ENCODE measurements around the gene LETMD1.
"Not testable (repeated sequence)": the region's sequence is repeated elsewhere in the genome, so short reads cannot be mapped to it uniquely, and the experiment has no call there.

LETMD1 gene

DNA sequence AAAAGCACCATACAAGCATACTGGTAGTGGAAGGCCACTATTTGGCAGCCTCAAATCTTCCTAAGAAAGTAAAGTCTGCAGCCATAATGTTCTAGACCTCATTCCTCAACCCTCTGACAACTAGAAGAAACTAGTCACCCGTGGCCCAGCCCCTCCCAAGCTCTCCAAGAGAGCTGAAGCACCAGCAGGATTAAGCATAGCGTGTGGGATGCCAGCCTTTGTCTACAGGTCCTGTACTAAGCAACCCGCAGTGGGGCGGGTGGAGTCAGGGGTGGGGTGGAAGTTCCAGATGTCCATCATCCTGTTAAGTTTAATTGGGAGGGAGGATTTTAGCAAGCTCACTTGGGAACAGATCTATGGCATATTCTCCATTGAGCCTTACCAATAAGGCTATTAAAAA, 36.2 kb upstream of the LETMD1 start:
- no peak for DNase-seq (ENCODE audit: low read depth in 1 of 2, low spot score in 1 of 2)
- Histone ChIP-seq H3K4me3 (replicated peaks; ENCODE audit: insufficient read depth, low read length) (no peak overlapping the region), H3K27ac (replicated peaks) (no peak overlapping the region), H3K27me3 (ENCODE audit: insufficient read depth, poor library complexity, severe bottlenecking) (no peaks in the 10 kb centered on the region)
- TF ChIP-seq, protein P1, sequence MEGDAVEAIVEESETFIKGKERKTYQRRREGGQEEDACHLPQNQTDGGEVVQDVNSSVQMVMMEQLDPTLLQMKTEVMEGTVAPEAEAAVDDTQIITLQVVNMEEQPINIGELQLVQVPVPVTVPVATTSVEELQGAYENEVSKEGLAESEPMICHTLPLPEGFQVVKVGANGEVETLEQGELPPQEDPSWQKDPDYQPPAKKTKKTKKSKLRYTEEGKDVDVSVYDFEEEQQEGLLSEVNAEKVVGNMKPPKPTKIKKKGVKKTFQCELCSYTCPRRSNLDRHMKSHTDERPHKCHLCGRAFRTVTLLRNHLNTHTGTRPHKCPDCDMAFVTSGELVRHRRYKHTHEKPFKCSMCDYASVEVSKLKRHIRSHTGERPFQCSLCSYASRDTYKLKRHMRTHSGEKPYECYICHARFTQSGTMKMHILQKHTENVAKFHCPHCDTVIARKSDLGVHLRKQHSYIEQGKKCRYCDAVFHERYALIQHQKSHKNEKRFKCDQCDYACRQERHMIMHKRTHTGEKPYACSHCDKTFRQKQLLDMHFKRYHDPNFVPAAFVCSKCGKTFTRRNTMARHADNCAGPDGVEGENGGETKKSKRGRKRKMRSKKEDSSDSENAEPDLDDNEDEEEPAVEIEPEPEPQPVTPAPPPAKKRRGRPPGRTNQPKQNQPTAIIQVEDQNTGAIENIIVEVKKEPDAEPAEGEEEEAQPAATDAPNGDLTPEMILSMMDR (IDR thresholded peaks at IDR 0.05; ENCODE audit: insufficient read depth, low read length): no peak
- TF ChIP-seq, protein P2, sequence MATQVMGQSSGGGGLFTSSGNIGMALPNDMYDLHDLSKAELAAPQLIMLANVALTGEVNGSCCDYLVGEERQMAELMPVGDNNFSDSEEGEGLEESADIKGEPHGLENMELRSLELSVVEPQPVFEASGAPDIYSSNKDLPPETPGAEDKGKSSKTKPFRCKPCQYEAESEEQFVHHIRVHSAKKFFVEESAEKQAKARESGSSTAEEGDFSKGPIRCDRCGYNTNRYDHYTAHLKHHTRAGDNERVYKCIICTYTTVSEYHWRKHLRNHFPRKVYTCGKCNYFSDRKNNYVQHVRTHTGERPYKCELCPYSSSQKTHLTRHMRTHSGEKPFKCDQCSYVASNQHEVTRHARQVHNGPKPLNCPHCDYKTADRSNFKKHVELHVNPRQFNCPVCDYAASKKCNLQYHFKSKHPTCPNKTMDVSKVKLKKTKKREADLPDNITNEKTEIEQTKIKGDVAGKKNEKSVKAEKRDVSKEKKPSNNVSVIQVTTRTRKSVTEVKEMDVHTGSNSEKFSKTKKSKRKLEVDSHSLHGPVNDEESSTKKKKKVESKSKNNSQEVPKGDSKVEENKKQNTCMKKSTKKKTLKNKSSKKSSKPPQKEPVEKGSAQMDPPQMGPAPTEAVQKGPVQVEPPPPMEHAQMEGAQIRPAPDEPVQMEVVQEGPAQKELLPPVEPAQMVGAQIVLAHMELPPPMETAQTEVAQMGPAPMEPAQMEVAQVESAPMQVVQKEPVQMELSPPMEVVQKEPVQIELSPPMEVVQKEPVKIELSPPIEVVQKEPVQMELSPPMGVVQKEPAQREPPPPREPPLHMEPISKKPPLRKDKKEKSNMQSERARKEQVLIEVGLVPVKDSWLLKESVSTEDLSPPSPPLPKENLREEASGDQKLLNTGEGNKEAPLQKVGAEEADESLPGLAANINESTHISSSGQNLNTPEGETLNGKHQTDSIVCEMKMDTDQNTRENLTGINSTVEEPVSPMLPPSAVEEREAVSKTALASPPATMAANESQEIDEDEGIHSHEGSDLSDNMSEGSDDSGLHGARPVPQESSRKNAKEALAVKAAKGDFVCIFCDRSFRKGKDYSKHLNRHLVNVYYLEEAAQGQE (IDR thresholded peaks at IDR 0.05; ENCODE audit: insufficient replicate concordance, low read depth): no peak
- TF ChIP-seq GABPA (IDR thresholded peaks at IDR 0.05; ENCODE audit: low read depth) (no peak), POLR2AphosphoS5 (IDR thresholded peaks at IDR 0.05; ENCODE audit: low read depth) (no peak), SPI1 (IDR thresholded peaks at IDR 0.05; ENCODE audit: borderline replicate concordance, low read depth) (no peak)

DNA sequence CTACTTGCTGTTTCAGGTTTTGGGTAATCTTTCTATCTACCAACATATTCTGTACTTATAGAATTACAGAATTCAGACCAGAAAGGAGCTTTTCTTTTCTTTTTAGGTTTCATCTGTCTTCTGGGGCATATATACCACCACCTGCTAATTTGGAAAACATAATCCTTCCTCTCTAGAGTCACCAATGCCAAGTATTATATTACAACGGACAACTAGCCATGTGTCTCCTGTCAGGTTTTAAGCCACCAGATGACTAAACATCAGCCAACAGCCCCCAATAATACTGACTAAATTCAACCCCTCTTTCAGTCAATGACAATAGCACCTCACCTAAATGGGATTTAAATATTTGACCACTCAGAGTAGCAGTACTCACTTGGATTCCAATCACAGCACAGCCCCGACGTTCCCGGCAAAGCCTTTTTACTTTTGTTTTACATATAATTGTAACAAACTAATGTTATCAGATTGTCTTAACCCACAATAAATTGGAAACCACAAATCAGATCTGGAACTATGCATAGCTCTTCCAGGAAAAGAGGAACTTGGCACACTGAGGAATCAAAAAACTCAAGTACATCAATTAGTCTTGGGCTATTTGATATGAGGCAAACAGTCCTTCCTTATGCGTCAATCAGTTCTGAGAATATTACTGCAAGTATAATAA, 35.4 kb upstream of the LETMD1 start:
- H3K27me3 ChIP-seq (ENCODE audit: insufficient read depth, poor library complexity, severe bottlenecking): no peaks in the 10 kb centered on the region
- no peak overlapping the region for H3K27ac ChIP-seq (replicated peaks)
- no peak overlapping the region for H3K4me3 ChIP-seq (replicated peaks; ENCODE audit: insufficient read depth, low read length)
- no peak for DNase-seq (ENCODE audit: low read depth in 1 of 2, low spot score in 1 of 2)
- TF ChIP-seq POLR2AphosphoS5 (IDR thresholded peaks at IDR 0.05; ENCODE audit: low read depth) (no peak), GABPA (IDR thresholded peaks at IDR 0.05; ENCODE audit: low read depth) (no peak), SPI1 (IDR thresholded peaks at IDR 0.05; ENCODE audit: borderline replicate concordance, low read depth) (no peak; the same call in 1 of the 2 replicates)
- TF ChIP-seq, protein P1 (IDR thresholded peaks at IDR 0.05; ENCODE audit: insufficient read depth, low read length): no peak
- TF ChIP-seq, protein P2 (IDR thresholded peaks at IDR 0.05; ENCODE audit: insufficient replicate concordance, low read depth): no peak

DNA sequence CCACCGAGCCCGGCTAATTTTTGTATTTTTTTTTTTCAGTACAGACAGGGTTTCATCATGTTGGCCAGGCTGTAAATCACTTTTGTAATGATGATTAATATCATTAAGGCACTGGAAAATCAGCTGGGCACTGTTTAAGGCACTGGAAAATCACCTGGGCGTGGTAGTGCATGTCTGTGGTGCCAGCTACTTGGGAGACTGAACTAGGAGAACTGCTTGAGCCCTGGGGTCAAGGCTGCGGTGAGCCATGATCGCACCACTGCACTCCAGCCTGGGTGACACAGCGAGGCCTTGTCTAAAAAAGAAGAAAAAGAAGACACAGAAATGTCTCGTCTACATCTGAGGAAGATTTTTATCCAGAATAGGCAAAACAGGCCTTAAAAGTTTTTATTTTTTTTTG, 34.7 kb upstream of the LETMD1 start:
- H3K27me3 ChIP-seq (ENCODE audit: insufficient read depth, poor library complexity, severe bottlenecking): no peaks in the 10 kb centered on the region
- DNase-seq (ENCODE audit: low read depth in 1 of 2, low spot score in 1 of 2): no peak
- TF ChIP-seq POLR2AphosphoS5 (IDR thresholded peaks at IDR 0.05; ENCODE audit: low read depth): no peak
- no peak for TF ChIP-seq GABPA (IDR thresholded peaks at IDR 0.05; ENCODE audit: low read depth)
- TF ChIP-seq SPI1 (IDR thresholded peaks at IDR 0.05; ENCODE audit: borderline replicate concordance, low read depth): no peak
- TF ChIP-seq, protein P1 (IDR thresholded peaks at IDR 0.05; ENCODE audit: insufficient read depth, low read length): no peak
- TF ChIP-seq, protein P2 (IDR thresholded peaks at IDR 0.05; ENCODE audit: insufficient replicate concordance, low read depth): no peak
- H3K27ac ChIP-seq (replicated peaks): no peak overlapping the region
- H3K4me3 ChIP-seq (replicated peaks; ENCODE audit: insufficient read depth, low read length): no peak overlapping the region

DNA sequence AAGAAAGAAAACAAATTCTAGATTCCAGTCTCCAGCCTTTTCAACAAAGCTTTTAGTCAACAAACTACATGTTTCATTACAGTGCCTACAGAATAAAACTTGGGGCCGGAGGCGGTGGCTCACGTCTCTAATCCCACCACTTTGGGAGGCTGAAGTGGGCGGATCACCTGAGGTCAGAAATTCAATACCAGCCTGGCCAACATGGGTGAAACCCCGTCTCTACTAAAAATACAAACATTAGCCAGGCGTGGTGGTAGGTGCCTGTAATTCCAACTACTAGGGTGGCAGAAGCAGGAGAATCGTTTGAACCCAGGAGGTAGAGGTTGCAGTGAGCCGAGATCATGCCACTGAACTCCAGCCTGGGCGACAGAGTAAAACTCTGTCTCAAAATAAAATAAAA, 33.7 kb upstream of the LETMD1 start:
- not testable (repeated sequence) for DNase-seq (ENCODE audit: low read depth in 1 of 2, low spot score in 1 of 2); H3K27me3 ChIP-seq (ENCODE audit: insufficient read depth, poor library complexity, severe bottlenecking); H3K27ac ChIP-seq (replicated peaks); H3K4me3 ChIP-seq (replicated peaks; ENCODE audit: insufficient read depth, low read length)

Data from HL-60 (cell line).